ENCODE results near the gene ANKRD11.
"Not testable (repeated sequence)": the region's sequence is repeated elsewhere in the genome, so short reads cannot be mapped to it uniquely, and the experiment has no call there.

The ANKRD11 gene

DNA sequence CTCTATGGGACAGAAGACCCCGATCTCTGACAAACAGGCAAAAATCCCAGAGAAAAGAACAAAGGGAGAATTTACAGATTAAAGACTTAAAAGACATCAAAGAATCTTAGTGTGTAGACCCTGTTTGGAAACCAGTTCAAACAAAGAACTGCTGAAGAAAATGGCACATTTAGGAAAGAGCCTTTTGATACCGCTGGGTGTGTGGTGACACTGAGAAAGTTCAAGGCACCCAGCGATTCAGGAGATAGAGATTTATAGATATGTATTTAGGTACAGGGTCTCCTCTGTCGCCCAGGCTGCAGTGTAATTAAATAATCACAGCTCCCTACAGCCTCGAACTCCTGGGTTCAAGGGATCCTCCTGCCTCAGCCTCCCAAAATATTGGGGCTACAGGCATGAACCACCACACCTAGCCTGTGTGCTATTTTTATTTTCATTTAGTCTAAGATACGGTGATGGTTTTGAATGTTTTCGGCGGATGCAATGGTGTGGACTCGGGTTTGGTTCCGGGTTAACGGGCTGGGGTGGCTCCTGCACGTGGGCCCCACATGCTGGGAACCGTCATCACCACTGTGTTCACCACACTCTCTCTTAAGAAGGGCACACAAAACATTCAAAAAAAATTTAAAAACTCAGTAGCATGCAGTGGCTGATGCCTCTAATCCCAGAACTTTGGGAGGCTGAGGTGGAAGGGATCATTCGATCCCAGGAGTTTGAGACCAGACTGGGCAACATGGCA, 158.8 kb downstream of the ANKRD11 start:
- no peak for DNase-seq (ENCODE audit: low read depth, low spot score)

DNA sequence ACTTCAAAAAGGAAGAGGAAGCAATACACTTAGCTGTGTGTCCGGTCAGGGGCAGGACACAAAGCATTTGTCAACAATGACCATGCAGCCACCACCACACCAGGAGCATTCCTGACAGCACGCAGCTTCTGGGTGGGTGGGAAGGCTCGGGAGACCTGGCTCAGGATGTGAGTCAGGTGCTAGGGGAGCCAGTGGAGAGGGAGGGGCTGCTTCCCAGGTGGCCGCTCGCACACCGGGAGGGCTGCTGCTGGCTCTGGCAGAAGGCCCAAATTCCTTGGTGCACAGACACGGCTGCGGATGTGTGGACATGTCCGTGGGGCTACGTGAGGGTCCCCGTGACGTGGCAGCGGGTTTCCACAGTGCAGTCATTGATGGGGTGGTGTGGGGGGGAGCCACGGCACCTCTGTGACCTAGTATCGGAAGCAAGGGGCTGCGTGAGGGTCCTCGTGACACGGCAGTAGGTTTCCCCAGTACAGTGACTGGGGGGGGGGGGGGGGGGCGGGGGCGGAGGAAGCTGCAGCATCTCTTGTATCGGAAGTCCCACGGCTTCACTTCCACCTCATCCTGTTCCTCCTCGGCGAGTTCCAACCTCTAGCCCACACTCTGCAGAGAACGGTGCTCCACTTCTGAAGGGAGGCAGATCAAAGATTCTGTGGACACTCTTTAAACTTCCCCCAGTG, 160.0 kb downstream of the ANKRD11 start:
- no peak for DNase-seq (ENCODE audit: low read depth, low spot score)

DNA sequence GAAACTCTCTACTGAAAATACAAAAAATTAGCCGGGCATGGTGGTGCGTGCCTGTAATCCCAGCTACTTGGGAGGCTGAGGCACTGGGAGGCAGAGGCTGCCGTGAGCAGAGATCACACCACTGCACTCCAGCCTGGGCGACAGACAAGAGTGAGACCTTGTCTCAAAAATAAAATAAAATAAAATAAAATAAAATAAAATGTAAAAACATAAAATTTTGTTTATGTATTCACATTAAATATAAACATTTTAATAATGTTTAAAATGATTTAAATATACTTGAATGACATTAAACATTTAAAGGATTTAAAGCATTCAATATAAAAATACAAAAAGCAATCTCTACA, 160.6 kb downstream of the ANKRD11 start:
- not testable (repeated sequence) for DNase-seq (ENCODE audit: low read depth, low spot score)

DNA sequence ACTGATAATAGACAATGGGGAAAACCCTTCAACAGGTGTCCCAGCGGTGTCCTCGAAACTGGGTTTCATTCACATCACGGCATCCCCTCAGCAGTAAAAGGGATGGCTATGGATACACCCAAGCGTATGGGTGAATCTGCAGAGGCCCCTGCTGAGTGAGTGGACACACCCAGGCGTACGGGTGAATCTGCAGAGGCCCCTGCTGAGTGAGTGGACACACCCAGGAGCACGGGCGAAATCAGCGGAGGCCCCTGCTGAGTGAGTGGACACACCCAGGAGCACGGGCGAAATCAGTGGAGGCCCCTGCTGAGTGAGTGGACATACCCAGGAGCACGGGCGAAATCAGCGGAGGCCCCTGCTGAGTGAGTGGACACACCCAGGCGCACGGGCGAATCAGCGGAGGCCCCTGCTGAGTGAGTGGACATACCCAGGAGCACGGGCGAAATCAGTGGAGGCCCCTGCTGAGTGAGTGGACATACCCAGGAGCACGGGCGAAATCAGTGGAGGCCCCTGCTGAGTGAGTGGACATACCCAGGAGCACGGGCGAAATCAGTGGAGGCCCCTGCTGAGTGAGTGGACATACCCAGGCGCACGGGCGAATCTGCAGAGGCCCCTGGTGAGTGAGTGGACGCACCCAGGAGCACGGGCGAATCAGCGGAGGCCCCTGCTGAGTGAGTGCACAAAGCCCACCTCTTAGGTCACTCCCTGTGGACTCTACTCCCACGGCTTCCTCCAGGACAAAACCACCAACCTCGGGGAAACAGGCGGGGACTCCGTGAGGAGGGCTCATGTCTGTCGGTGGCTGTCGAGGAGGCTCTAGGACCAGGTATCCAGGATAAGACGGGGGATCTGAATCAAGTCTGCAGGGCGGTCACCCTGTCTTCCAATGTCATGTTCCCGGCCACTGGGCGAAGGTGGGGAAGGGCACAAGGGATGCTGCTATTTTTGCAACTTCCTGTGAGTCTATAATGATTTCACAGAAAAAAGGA, 161.7 kb downstream of the ANKRD11 start:
- not testable (repeated sequence) for DNase-seq (ENCODE audit: low read depth, low spot score)

DNA sequence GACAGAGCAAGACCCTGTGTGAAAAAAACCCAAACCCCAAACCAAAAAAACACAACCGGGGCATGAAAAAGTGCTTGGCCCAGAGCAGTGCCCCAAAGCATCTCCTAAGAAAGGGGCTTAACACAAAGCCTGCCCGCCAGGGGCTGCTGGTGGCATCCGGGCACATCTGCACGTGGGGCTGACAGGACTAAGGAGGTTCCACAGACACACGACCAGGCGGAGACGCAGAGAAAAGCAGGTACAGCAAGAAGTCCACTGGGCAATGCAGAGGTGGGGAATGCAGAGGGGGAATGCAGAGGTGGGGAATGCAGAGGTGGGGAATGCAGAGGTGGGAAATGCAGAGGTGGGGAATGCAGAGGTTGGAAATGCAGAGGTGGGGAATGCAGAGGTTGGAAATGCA, 163.6 kb downstream of the ANKRD11 start:
- DNase-seq (ENCODE audit: low read depth, low spot score) = no peak

DNA sequence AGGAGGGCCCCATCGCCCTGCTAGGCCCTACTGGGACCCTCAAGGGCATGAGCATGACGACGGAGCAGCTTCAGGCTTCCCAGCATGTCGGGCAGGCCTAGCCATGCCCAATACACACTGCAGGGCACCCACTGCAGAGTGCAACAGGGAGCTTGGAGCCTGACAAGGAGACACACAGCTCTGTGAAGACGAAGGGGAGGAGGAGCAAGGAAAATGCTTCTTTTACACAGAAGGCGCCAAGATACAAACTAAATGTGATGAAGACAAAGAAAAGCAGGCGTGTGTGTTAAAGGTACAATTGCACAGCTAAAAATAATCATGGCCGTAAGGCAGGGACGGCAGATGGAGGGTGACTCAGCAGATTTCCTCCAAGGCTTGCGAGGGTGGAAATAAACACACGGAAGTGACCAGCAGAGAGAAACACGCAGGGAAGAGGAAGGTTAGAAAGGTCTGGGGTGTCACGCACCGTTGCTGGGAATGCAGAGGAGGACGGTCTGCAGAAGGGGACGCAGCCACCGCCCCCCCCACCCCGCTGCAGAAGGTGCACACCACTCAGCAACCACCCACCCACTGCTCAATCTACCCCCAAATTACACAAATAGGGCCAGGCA, 164.4 kb downstream of the ANKRD11 start:
- DNase-seq (ENCODE audit: low read depth, low spot score) = no peak

DNA sequence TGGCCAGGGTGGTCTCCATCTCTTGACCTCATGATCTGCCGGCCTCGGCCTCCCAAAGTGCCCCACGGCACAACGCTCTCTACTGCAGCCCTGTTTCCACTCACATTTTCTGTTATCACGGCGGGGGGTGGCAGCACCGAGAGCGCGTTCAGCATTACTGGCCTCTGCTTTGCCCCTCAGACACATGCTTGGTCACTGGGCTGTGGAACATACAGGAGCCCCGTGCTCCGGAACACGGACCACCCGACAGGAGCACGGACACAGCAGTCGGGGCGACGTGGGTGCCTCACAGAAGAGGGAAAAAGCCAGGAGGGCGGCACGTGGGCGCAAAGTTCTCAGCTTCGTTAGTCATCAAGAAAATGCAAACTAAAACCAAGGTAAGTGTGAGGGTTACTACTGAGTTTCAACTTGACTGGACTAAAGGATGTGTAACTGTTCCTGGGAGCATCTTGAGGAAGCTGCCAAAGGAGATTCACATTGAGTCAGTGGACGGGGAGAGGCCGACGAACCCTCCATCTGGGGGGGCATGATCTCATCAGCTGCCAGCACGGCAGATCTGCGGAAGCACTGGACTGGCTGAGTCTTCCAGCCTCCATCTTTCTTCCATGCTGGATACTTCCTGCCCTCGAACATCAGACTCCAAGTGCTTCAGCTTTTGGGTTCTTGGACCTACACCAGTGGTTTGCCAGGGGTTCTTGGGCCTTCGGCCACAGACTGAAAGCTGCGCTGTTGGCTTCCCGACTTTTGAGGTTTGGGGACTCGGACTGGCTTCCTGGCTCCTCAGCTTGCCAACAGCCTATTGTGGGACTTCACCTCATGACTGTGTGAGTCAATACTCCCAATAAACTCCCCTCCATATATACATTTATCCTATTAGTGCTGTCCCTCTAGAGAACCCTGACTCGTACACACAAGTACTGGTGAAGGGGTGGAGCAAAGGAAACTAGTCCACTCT, 166.0 kb downstream of the ANKRD11 start:
- no peak for DNase-seq (ENCODE audit: low read depth, low spot score)

DNA sequence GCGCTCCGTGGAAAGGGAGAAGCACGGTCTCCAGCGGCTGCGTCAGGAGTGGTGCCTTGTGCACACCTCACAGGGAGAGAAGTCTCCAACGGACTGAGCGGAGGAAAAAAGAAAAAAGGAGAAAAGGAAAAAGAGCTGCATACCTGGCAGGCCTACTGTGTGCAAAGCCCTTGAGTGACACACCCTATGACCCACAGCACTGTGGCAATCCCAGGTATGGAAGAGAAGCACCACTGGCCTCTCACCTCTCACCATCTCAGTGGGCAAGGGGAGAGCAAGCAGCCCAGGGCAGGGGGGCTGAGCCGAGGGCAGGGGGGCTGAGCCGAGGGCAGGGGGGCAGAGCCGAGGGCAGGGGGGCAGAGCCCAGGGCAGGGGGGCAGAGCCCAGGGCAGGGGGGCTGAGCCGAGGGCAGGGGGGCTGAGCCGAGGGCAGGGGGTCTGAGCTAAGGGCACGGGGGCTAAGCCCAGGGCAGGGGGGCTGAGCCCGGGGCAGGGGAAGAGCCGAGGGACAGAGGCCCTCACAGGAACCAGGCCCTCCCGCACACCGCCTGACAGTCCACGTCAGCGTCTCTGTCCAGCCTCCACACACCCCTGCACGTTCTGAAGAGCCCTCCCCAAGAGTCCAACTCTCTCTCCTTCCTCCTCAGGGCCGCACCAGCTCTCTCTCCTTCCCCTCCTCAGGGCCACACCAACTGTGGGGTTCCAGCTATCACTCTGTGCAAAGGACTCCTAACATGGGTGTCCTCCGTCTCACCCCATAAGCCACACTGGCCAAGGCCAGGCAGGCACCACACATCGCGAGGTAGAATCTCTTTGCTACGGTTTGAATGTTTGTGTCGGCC, 167.0 kb downstream of the ANKRD11 start:
- no peak for DNase-seq (ENCODE audit: low read depth, low spot score)

DNA sequence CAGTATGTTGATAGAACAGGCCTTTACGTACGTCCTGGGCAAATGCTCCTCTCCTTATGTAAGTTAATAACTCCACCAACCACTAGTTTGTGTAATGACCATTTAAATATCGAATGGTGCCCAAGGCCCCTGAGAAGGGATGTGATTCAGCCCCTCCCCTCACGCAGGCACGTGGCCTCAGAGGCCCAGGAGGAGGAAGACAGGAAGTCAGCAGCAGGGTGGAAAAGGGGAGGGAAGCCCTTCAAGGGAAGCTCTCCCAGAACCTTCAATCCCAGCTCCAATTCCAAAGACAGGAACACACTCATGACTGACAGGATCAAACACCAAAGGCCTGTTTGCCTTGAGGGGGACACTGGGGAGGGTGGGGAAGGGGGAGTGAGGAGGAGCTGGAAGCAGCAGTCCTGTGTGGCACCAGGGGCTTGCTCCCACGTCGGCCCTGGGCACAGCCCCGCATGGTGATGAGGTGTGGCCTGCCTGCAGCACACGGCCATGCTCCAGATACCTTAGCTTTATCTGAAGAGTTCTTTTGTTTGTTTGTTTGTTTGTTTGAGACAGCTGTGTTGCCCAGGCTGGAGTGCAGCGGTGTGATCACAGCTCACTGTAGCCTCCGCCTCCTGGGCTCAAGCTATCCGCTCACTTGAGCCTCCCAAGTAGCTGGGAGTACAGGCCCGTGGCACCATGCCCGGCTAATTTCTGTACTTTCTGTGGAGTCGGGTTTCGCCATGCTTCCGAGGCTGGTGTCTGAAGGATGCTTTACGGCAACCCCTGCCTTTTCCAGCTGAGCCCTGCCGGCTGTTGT, 167.8 kb downstream of the ANKRD11 start:
- peak; percentile 69 for DNase-seq (ENCODE audit: low read depth, low spot score)

DNA sequence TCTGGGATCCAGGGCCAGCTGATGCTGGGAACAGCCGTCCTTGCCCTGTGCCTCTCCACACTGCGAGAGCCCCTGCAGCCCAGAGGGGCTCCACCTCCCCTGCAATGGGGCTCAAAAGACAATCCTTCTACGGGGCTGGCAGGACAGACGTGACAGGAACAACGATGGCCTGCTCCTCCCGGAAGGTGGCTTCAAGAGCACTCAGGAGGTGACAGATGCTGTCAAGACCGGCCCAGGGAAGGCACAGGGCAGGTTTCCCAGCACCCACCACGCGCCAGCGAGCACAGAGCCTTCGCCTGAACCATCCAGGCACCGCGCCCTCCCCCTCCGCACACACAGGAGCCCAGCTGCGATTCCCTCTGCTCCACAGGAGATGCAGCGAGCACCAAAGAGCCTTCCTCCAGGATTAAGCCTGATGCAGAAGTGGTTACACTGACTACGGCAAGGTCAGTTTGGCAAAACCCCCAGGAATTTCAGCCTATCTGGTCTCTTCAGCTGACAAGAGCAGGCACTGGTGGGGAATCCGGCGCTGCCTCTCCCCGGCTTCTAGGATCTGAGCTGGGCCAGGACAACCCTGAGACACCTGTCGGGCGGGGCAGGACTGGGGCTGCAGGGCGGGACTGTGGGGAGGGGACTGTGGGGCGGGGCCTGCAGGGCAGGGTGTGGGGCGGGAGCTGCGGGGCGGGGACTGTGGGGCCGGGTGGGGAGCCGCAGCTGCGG, 169.4 kb downstream of the ANKRD11 start:
- DNase-seq (ENCODE audit: low read depth, low spot score) = no peak

DNA sequence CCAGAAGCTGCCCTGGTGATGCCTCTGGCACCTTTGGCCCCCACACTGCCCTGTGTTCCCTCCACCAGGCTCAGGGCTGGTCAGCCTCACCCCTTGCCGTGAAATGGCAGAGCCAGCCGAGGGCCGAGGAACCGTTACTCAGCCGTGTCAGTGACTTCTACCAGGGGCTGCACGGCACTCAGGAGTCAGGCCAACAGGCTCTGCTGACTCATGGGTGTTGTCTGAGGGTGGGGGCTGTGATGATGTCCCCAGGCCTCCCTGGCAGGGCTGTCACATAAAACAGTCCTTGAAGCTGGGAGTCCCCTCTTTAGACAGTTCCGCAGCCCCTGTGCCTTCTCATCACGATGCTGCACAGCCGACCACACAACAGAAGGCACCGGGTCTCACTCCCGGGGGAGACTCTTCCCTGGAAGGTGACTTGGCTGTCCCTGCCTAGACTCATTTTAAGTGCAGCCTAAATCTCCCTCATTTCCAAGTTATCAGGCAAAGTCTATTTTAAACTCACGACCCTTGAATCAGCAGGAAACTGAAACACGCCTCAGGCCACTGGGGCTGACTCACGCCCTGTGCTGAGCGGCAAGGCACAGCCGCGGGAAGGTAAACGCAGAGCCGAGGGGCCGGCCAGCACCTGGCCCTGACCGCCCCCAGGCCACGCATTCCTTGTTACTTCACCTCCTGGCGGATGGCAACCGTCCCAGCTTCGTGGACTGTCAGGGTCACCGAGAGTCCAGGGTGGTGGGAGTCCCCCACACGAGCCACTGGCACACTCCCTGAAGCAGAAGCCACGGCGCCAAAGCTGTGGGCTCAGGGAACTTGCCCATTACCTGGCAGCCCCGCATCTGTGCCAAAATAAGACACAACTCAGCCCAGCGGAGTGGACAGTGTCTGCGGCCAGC, 170.2 kb downstream of the ANKRD11 start:
- no peak for DNase-seq (ENCODE audit: low read depth, low spot score)

DNA sequence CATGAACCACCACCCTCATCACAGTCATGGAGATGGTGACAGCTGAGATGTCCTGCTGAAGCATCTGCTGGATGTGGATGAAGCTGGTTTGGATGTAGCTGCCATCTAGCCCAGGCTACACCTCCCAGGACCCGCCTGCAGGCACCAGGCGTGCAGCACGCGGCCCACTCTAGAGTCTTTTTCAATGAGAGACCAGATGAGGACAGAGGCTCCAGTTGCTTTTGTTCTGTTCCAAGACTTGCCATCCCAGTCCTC, 170.8 kb downstream of the ANKRD11 start:
- DNase-seq (ENCODE audit: low read depth, low spot score) = no peak

DNA sequence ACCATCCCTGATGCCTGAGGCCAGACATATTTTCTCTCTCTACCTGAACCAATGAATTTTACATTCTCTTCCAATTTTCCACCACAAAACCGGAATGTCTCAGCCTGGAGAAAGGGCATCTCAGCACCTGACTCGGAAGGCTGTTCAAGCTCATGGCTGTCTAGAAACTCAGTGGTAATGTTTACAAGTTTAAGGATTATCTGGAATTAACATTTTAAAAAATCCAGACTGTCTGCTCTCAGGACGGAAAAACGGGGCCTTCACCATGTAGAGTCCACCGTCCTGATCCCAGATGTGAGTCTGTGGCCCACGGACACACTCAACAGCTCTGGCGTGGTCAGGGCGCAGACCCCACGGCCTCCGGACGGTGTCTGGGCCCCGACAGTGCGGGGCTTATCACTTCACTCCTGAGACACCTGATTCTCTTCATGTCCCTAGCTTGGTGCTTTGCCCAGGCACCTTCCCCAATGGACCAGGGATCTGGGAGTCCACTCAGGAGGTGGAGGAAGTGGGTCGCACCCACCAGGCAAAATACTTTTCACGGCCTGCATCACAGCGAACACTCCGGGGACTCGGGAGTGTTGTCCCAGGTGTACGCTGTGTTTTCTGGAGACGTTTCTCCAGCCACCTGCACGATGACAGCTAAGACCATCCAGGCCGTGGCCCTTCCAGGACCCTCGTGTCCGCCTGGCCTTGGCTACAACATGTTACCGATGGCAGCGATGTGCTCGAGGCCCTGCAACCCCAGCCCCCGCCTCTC, 171.3 kb downstream of the ANKRD11 start:
- no peak for DNase-seq (ENCODE audit: low read depth, low spot score)

DNA sequence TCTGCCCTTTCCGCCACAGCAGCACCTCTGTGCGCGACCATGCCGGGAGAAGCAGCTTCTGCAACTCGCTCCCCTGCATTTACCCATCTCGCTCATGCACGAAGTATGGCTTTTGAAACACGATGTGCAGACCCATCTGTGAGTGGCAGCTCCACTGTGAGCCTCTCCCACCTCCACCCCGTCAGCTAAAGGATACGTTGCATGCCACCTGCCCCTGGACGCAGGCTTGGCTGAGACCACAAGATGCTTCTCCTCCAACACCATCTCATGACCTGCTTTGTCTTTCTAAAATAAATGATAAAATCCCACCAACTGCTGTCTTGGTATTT, 172.0 kb downstream of the ANKRD11 start:
- DNase-seq (ENCODE audit: low read depth, low spot score) = no peak

DNA sequence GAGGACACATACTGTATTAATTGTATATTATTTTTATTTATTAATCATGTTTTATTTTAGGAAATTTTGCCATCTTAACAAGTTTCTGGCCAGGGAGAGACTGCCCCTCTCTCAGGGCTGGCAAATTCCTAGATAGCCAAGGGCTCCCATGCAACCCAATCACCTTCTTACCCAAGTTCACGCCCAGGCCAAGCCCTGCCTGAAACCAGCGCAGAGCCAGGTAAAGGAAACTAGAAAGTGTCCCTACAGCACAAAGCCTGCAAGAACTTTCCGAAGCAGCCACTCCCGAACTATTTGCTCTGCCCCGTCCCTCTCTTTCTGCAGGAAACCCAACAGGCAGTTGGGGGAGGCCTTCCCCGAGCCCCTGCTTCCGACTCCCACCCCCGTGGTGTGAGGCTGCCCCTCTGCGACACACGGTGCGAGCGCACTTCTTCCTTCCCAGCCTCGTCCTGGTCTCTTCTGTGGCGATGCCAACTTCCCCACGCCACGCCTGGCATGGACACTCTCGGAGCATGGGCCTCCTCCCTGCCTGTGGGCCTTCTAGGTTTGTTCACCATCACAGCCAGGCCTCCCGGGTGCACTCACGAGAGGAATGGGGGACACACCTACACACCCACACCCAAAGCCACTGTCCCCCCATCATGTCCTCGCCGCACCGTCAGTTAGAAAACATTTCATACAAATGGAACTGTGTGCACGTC, 172.5 kb downstream of the ANKRD11 start:
- no peak for DNase-seq (ENCODE audit: low read depth, low spot score)

DNA sequence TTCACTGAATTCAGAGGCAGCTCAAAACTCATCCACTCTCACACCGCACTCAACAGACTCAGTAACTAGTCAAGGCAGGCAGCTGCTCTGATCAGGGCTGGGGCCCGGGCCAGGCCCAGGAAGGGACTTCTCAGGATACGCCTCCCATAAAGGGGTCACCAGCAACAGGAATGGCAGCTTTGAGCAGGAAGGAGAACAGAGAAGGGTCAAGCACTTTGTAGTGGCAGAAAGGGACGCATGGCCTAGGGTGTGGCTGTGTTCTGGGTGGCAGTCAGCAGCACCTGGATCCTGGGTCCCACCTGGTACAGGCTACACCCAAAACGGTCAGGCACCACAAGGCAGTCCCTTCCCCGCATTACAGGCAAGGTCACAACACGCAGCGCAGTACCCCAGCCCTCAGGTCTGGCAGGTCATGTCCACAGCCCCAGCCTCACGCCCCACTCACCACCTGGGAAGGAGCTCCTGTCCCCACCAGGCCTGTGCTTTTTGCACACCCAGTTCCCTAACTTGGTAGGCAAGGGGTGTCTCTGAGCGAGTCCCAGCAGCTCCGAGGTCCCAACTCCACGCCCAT, 173.2 kb downstream of the ANKRD11 start:
- DNase-seq (ENCODE audit: low read depth, low spot score) = no peak

Measured in iPS DF 19.7 (cell line).